COR-L47 (cell line): ENCODE data around the gene ASPG.

Source experiments
- DNase-seq: peaks from one replicate; lab custom pipeline; 2025; lab: John Stamatoyannopoulos, UW

ASPG gene

GRCh38 chr14:104093366-104094055 is 8.0 kb downstream of the ASPG start:
- no peak for DNase-seq

- DNase-seq, result no peak
Measured at GRCh38 chr14:104094056-104094708, 8.7 kb downstream of the ASPG start.

GRCh38 chr14:104094709-104095425 is 9.4 kb downstream of the ASPG start:
- DNase-seq, result peak; percentile 76

- DNase-seq, result no peak
Measured at GRCh38 chr14:104095426-104096310, 10.2 kb downstream of the ASPG start.

GRCh38 chr14:104096318-104096717 is 10.8 kb downstream of the ASPG start:
- no peak for DNase-seq

- DNase-seq, result peak; percentile 41
Measured at GRCh38 chr14:104096751-104097700, 11.5 kb downstream of the ASPG start.

- no peak for DNase-seq
Measured at GRCh38 chr14:104098272-104099095, 13.0 kb downstream of the ASPG start.

GRCh38 chr14:104099096-104100041 is 13.9 kb downstream of the ASPG start:
- DNase-seq, result no peak

- DNase-seq, result no peak
Measured at GRCh38 chr14:104100171-104101085, 14.9 kb downstream of the ASPG start.

GRCh38 chr14:104101086-104101621 is 15.7 kb downstream of the ASPG start:
- DNase-seq, result no peak

GRCh38 chr14:104101651-104102281 is 16.3 kb downstream of the ASPG start:
- DNase-seq, result no peak

GRCh38 chr14:104102282-104102914 is 16.9 kb downstream of the ASPG start:
- DNase-seq, result no peak

- no peak for DNase-seq
Measured at GRCh38 chr14:104103061-104103445, 17.6 kb downstream of the ASPG start.

GRCh38 chr14:104103446-104104075 is 18.1 kb downstream of the ASPG start:
- no peak for DNase-seq

- DNase-seq, result no peak
Measured at GRCh38 chr14:104104076-104104901, 18.8 kb downstream of the ASPG start.
